Measurements from ENCODE around the gene ZCCHC9. TPM values are rescaled to one million over a fixed set of nuclear protein-coding genes. Genes with fewer than 3 reads are reported as not detected.
"Not testable (repeated sequence)": the region's sequence is repeated elsewhere in the genome, so short reads cannot be mapped to it uniquely, and the experiment has no call there.

Gene ZCCHC9
- total RNA-seq, 1 experiment from 2014 or later, result 16.5 TPM

GRCh38 chr5:81290146-81290545, 11.2 kb upstream of the ZCCHC9 start:
- CTCF ChIA-PET, result no interaction called here
- Histone ChIP-seq H3K27ac (ENCODE audit: low read depth, low read length, poor library complexity, severe bottlenecking) (no peak overlapping the region), H3K36me3 (ENCODE audit: insufficient read depth, low read length, poor library complexity, severe bottlenecking) (no peaks in the 10 kb centered on the region), H3K4me1 (ENCODE audit: insufficient read depth, low read length, poor library complexity, severe bottlenecking) (no peaks in the 10 kb centered on the region), H3K4me3 (ENCODE audit: low read depth, low read length, poor library complexity, severe bottlenecking) (no peak overlapping the region), H3K9me3 (ENCODE audit: low read depth, low read length, poor library complexity, severe bottlenecking) (peaks cover 16% of the 10 kb centered on the region), H3K27me3 (replicated peaks; ENCODE audit: insufficient read depth, low read depth, low read length, poor library complexity) (no peaks in the 10 kb centered on the region)
- TF ChIP-seq EZH2 (IDR thresholded peaks at IDR 0.05; ENCODE audit: borderline replicate concordance, low read depth, low read length, poor library complexity, severe bottlenecking), result no peak
- no peak for TF ChIP-seq CTCF (conservative IDR thresholded peaks at IDR 0.05; ENCODE audit: low read depth, low read length)
- no peak for DNase-seq (ENCODE audit: low spot score)
- no TSS peak for BruUV-seq (replicated peaks)
- POLR2A ChIA-PET (ENCODE audit: low non-redundant PET), result no interaction called here
- intact Hi-C loops (cut with micrococcal nuclease; ENCODE audit: unreplicated experiment), result no loop called here

GRCh38 chr5:81292130-81292529, 9.3 kb upstream of the ZCCHC9 start:
- Histone ChIP-seq H3K4me1 (ENCODE audit: insufficient read depth, low read length, poor library complexity, severe bottlenecking) (peaks cover 1% of the 10 kb centered on the region), H3K27ac (ENCODE audit: low read depth, low read length, poor library complexity, severe bottlenecking) (no peak overlapping the region), H3K4me3 (ENCODE audit: low read depth, low read length, poor library complexity, severe bottlenecking) (no peak overlapping the region), H3K36me3 (ENCODE audit: insufficient read depth, low read length, poor library complexity, severe bottlenecking) (no peaks in the 10 kb centered on the region), H3K27me3 (replicated peaks; ENCODE audit: insufficient read depth, low read depth, low read length, poor library complexity) (no peaks in the 10 kb centered on the region), H3K9me3 (ENCODE audit: low read depth, low read length, poor library complexity, severe bottlenecking) (peaks cover 16% of the 10 kb centered on the region)
- intact Hi-C loops (cut with micrococcal nuclease; ENCODE audit: unreplicated experiment), result no loop called here
- DNase-seq (ENCODE audit: low spot score), result no peak
- no peak for TF ChIP-seq CTCF (conservative IDR thresholded peaks at IDR 0.05; ENCODE audit: low read depth, low read length)
- no peak for TF ChIP-seq EZH2 (IDR thresholded peaks at IDR 0.05; ENCODE audit: borderline replicate concordance, low read depth, low read length, poor library complexity, severe bottlenecking)
- POLR2A ChIA-PET (ENCODE audit: low non-redundant PET), result no interaction called here
- BruUV-seq (replicated peaks), result no TSS peak
- CTCF ChIA-PET, result no interaction called here

GRCh38 chr5:81294021-81294420, 7.4 kb upstream of the ZCCHC9 start:
- H3K4me1 ChIP-seq (ENCODE audit: insufficient read depth, low read length, poor library complexity, severe bottlenecking), result peaks cover 15% of the 10 kb centered on the region
- intact Hi-C loops (cut with micrococcal nuclease; ENCODE audit: unreplicated experiment); CTCF ChIA-PET; H3K36me3 ChIP-seq (ENCODE audit: insufficient read depth, low read length, poor library complexity, severe bottlenecking); POLR2A ChIA-PET (ENCODE audit: low non-redundant PET); BruUV-seq (replicated peaks); DNase-seq (ENCODE audit: low spot score); H3K4me3 ChIP-seq (ENCODE audit: low read depth, low read length, poor library complexity, severe bottlenecking); H3K27ac ChIP-seq (ENCODE audit: low read depth, low read length, poor library complexity, severe bottlenecking); H3K27me3 ChIP-seq (replicated peaks; ENCODE audit: insufficient read depth, low read depth, low read length, poor library complexity): not testable (repeated sequence)
- peaks cover 16% of the 10 kb centered on the region for H3K9me3 ChIP-seq (ENCODE audit: low read depth, low read length, poor library complexity, severe bottlenecking)

GRCh38 chr5:81297531-81297930, 3.9 kb upstream of the ZCCHC9 start:
- no peaks in the 10 kb centered on the region for H3K36me3 ChIP-seq (ENCODE audit: insufficient read depth, low read length, poor library complexity, severe bottlenecking)
- no peak overlapping the region for H3K4me3 ChIP-seq (ENCODE audit: low read depth, low read length, poor library complexity, severe bottlenecking)
- H3K27ac ChIP-seq (ENCODE audit: low read depth, low read length, poor library complexity, severe bottlenecking), result no peak overlapping the region
- TF ChIP-seq EZH2 (IDR thresholded peaks at IDR 0.05; ENCODE audit: borderline replicate concordance, low read depth, low read length, poor library complexity, severe bottlenecking) (no peak), CTCF (conservative IDR thresholded peaks at IDR 0.05; ENCODE audit: low read depth, low read length) (no peak)
- H3K27me3 ChIP-seq (replicated peaks; ENCODE audit: insufficient read depth, low read depth, low read length, poor library complexity), result no peaks in the 10 kb centered on the region
- BruUV-seq (replicated peaks), result no TSS peak
- H3K4me1 ChIP-seq (ENCODE audit: insufficient read depth, low read length, poor library complexity, severe bottlenecking), result peaks cover 34% of the 10 kb centered on the region
- CTCF ChIA-PET, result no interaction called here
- H3K9me3 ChIP-seq (ENCODE audit: low read depth, low read length, poor library complexity, severe bottlenecking), result peaks cover 6% of the 10 kb centered on the region
- POLR2A ChIA-PET (ENCODE audit: low non-redundant PET), result no interaction called here
- intact Hi-C loops (cut with micrococcal nuclease; ENCODE audit: unreplicated experiment), result loop anchor here (5.0 kb wide), 1 partner anchor 610 kb away; no protein-coding TSS in a partner anchor
- peak; percentile 73 for DNase-seq (ENCODE audit: low spot score)
